ENCODE data around the gene ACP4. TPM values are rescaled to one million over a fixed set of nuclear protein-coding genes. Genes with fewer than 3 reads are reported as not detected.

ACP4 gene
- total RNA-seq, 4 donors from 2014 or later, result not detected

GRCh38 chr19:50821622-50822021 is 31.4 kb downstream of the ACP4 start:
- DNase-seq (ENCODE audit: low spot score) (no peak), ATAC-seq (ENCODE audit: low FRiP score) (no peak)
- TF ChIP-seq, protein P1, sequence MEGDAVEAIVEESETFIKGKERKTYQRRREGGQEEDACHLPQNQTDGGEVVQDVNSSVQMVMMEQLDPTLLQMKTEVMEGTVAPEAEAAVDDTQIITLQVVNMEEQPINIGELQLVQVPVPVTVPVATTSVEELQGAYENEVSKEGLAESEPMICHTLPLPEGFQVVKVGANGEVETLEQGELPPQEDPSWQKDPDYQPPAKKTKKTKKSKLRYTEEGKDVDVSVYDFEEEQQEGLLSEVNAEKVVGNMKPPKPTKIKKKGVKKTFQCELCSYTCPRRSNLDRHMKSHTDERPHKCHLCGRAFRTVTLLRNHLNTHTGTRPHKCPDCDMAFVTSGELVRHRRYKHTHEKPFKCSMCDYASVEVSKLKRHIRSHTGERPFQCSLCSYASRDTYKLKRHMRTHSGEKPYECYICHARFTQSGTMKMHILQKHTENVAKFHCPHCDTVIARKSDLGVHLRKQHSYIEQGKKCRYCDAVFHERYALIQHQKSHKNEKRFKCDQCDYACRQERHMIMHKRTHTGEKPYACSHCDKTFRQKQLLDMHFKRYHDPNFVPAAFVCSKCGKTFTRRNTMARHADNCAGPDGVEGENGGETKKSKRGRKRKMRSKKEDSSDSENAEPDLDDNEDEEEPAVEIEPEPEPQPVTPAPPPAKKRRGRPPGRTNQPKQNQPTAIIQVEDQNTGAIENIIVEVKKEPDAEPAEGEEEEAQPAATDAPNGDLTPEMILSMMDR (IDR thresholded peaks at IDR 0.05), result no peak

- TF ChIP-seq, protein P1 (IDR thresholded peaks at IDR 0.05), result no peak
- no peak for ATAC-seq (ENCODE audit: low FRiP score)
- no peak for DNase-seq (ENCODE audit: low spot score)
Observed at GRCh38 chr19:50822661-50823208, 32.5 kb downstream of the ACP4 start.

DNA sequence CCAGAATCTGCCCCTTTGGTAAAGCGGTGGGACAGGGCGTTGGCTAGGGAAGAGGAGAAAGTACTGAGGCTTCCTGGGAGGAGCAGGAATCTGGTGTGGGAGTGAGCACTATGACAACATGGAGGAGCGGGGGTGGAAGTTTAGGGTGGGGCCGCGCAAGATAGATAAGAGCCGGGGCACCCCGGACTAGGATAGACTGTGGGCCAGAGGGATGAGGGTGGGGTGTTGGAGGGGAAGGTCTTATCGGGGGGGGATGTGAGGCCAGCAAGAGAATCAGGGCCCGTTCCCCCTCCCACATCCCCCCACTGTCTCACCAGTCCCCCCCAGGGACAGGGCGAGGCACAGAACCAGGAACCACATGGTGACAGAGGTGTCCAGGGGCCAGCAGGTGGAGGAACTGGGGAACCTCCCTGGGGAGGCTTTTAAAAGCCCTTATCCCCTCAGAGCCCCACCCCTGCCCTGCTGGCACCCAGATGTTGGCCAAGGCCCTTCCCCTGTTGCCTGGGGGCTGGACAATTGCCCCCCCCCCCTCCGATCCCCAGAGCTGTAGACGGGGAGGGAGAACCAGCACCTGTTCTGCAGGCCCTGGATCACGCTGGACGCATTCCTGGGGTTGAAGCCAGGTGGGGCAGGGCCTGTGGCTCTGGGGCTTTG is 33.3 kb downstream of the ACP4 start, which contains the start of gene KLK1:
KLK1 (minus strand) TSS at position 399 of the 654 bp plus-strand sequence; CDS start at position 360, 39 bp downstream.
- DNase-seq (ENCODE audit: low spot score) (no peak), ATAC-seq (ENCODE audit: low FRiP score) (peak; percentile 16)

DNA sequence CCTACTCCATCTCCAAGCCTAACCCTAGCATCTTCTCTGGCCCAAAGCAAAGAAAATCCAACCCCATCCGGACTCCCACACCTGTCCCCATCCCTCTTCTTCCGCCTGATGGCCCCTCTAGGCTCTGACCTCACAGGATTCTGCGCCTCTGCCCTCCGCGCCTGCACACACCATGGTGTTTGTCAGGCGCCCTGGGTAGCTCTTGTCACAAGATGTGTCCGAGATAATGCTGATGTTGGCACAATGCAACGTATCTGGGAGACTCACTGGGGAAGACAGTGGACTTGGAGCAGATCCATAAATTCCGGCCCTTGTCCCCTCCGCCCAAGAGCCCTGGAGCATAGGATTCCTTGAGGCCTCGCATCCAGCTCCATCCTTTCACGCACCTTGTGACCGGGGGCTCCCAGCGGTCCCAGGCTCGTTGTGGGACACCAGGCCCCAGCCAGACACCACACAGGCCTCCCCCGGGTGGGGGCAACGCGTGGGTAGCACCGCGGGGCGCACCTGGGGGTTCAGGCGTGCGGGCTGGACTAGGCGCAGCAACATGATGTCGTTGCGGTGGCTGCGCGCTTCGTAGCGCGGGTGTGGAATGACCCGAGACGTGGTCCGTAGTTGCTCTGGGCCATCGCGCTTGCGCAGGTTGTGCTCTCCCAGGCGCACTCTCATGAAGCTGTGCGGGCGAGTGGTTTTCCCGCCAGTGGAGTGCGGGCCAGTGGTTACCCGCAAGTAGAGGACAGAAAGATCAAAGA is 36.5 kb downstream of the ACP4 start:
- DNase-seq (ENCODE audit: low spot score) (no peak), ATAC-seq (ENCODE audit: low FRiP score) (no peak)
- TF ChIP-seq, protein P1 (IDR thresholded peaks at IDR 0.05), result no peak

More for the DNA sequence above, 33.3 kb downstream of the ACP4 start, which contains the start of gene KLK1:
- TF ChIP-seq, protein P1 (IDR thresholded peaks at IDR 0.05), result no peak

GRCh38 chr19:50827476-50827875 is 37.3 kb downstream of the ACP4 start:
- TF ChIP-seq, protein P1 (IDR thresholded peaks at IDR 0.05), result no peak
- DNase-seq (ENCODE audit: low spot score) (no peak), ATAC-seq (ENCODE audit: low FRiP score) (no peak)

GRCh38 chr19:50829801-50830200 is 39.6 kb downstream of the ACP4 start:
- TF ChIP-seq, protein P1 (IDR thresholded peaks at IDR 0.05), result no peak
- ATAC-seq (ENCODE audit: low FRiP score), result no peak
- no peak for DNase-seq (ENCODE audit: low spot score)
